Activated T-helper 9 cell treated with anti-CD3 and anti-CD28 coated beads, Interleukin-2, amount 50 U/mL, for 16 hours (primary cell): ENCODE results near the gene ZNF224.

ENCODE experiments used
- DNase-seq: peaks from one replicate; pipeline ENCODE4 v3.0.0-alpha.2; 2020; ENCODE audit warnings: low read depth

ZNF224 gene

DNA sequence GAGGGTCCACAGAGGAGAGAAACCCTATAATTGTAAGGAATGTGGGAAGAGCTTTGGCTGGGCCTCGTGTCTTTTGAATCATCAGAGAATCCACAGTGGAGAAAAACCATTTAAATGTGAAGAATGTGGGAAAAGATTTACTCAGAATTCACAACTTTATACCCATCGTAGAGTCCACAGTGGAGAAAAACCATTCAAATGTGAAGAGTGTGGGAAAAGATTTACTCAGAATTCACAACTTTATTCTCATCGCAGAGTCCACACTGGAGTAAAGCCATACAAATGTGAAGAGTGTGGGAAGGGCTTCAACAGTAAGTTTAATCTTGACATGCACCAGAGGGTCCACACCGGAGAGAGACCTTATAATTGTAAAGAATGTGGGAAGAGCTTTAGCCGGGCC, 37.8 kb downstream of the ZNF224 start:
- no peak for DNase-seq

DNA sequence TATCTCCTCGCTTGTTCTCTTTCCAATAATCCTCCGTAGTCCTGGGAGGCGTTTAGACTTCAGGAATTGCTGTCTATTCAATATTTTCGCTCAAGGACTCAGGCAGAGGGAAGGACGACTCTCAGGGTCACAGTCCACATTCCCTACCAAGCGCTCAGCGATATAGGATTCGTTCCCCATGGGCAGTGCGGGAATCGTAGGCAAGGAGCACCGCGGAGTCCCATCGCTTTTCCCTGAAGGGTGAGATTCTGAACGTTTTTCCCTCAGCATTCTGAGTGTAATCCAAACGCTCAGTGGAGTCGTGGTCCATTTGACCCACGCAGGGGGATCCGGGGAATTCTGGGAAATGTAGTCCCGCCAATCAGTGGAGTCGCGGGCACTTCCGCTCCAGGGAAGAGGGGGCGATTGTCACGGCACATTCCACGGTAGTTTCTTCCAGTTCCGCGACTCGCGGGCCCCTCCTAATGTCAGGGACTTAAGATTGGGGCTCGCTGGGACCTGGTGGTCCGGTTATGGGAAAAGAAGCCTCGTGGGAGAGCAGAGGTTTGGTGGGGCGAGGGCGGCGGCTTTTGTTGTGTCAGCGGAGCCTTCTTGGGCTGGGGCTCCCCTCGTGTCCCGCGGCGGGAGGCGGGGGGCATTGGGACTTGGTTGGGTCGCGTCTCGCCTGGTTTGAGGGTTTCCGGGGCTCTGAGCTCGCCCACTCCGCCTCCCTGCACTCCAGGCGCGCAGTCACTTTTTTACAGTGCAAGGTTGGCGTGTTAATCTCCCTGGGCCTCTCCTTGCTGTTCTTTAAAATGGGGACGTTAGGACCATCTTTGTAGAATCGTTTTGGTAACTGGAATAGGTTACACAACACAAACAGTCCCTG, 47.3 kb downstream of the ZNF224 start, which contains the start of gene ZNF234:
Gene ZNF234, plus strand, starts transcription at position 364 of the 868 bp plus-strand sequence. CDS start 3,079 bp downstream, outside the sequence.
- DNase-seq = peak; percentile 54

DNA sequence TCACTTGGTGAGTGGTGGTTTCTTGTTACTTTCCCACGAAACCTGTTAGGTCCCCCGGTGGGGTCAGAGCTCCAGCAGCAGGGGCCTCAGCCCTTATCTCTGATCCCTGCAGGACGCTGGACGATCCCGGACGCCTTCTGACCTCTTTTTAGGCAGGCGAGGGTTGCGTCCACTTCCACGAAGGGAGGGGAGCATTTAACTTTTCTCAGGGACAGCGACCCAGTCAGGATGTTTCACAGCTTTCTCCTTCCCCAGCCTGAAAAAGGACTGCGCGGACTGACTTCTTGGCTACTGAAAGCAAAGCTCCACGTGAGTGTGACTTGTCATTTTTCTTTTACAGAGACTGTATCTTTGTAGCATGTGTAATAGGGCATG, 47.9 kb downstream of the ZNF224 start:
- DNase-seq = no peak

DNA sequence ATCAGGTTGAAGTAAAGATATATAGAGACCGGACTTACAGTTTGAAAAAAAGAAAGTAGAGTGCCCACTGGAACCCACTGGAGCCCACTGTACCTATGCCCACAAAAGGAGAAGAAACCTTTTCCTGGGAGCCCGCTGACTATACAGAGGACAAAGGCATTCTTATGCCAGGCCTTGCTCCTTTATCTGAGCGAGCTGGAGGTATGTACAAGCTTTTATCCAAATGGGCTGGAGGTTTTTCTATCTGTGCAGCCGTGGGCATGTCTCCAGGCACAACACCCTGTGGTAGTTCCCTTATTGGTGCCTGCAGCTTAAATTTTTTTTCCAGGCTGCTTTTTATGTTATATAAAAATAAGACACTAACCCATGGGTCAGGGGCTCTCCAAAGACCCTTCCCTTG, 55.6 kb downstream of the ZNF224 start:
- no peak for DNase-seq

DNA sequence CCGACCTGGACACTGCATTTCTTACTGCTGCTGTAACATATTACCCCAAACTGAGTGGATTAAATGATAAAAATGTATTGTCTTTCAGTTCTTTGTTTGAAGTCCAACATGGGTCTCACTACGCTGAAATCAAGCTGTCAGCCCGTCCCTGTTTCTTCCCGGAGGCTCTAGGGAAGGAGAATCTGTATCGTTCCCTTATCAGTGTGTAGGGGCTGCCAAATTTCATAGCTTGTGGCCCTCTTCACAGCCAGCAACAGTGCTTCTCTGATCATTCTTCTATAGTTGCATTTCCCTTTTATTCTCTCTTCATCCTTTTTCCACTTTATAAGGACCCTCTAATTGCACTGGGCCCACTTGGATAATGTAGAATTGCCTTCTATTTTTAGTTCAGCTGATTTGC, 57.3 kb downstream of the ZNF224 start:
- DNase-seq = no peak

DNA sequence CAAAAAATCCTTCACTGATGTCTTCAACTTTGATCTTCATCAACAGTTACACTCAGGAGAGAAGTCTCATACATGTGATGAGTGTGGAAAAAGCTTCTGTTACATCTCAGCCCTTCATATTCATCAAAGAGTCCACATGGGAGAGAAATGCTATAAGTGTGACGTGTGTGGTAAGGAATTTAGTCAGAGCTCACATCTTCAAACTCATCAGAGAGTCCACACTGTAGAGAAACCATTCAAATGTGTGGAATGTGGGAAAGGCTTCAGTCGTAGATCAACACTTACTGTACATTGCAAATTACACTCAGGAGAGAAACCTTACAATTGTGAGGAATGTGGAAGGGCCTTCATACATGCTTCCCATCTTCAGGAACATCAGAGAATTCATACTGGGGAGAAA, 62.3 kb downstream of the ZNF224 start:
- no peak for DNase-seq
